Nephron (organoid): ENCODE measurements around the gene CYB5R4.
A peak's percentile ranks its signal among the peaks of the same experiment; 100 is the strongest.

Experiments
- H3K27ac Mint-ChIP-seq, 3 experiments: 2 replicates each; pipeline ENCODE4 v1.8.0; 2020; ENCODE audit warnings: mixed read lengths in 3 of 3, mild to moderate bottlenecking in 2 of 3, moderate library complexity in 1 of 3
- H3K27me3 Mint-ChIP-seq: 2 replicates; pipeline ENCODE4 v1.8.0; 2021; ENCODE audit warnings: low read depth, mild to moderate bottlenecking, moderate library complexity, mixed read lengths
- H3K36me3 Mint-ChIP-seq: 2 replicates; pipeline ENCODE4 v1.8.0; 2020; ENCODE audit warnings: low read depth, mixed read lengths
- H3K4me1 Mint-ChIP-seq: 2 replicates; pipeline ENCODE4 v1.8.0; 2020; ENCODE audit warnings: mixed read lengths
- H3K4me3 Mint-ChIP-seq, 3 experiments: 2 replicates each; pipeline ENCODE4 v1.8.0; 2020; ENCODE audit warnings: mild to moderate bottlenecking in 3 of 3, mixed read lengths in 3 of 3, moderate library complexity in 2 of 3
- H3K9me3 Mint-ChIP-seq: 2 replicates; pipeline ENCODE4 v1.8.0; 2020; ENCODE audit warnings: mixed read lengths
- CTCF ChIP-seq, 3 experiments: fragments of 200-600 bp; sonication (generic); IDR thresholded peaks; one replicate each; pipeline ENCODE4 v1.5.0; 2021; ENCODE audit warnings: antibody characterized with exemption in 3 of 3; ENCODE audit not compliant: unreplicated experiment in 3 of 3

Gene CYB5R4

GRCh38 chr6:83859410-83860358 lies at the start of gene CYB5R4:
TSS of gene CYB5R4 (plus strand) at chr6:83859689. CDS start at chr6:83859783, 94 bp downstream.
- Mint-ChIP-seq H3K36me3 (peaks cover 1% of the 10 kb centered on the region), H3K27ac (peak within 1 kb of the TSS; percentile 2 to 59 (median 18)), H3K4me3 (peak within 1 kb of the TSS; percentile 94 to 95 (median 95)), H3K27me3 (peaks cover 22% of the 10 kb centered on the region), H3K9me3 (no peaks in the 10 kb centered on the region), H3K4me1 (peaks cover 17% of the 10 kb centered on the region)
- peak; percentile 22 to 54 (median 36) for TF ChIP-seq CTCF (IDR thresholded peaks at IDR 0.05; ENCODE audit: unreplicated experiment in 3 of 3)

GRCh38 chr6:83812595-83812994 lies 46.9 kb upstream of the CYB5R4 start:
- H3K27ac Mint-ChIP-seq: no peak overlapping the region
- H3K9me3 Mint-ChIP-seq: no peaks in the 10 kb centered on the region
- H3K36me3 Mint-ChIP-seq: no peaks in the 10 kb centered on the region
- no peaks in the 10 kb centered on the region for H3K27me3 Mint-ChIP-seq
- no peak overlapping the region for H3K4me3 Mint-ChIP-seq
- no peaks in the 10 kb centered on the region for H3K4me1 Mint-ChIP-seq
- no peak for TF ChIP-seq CTCF (IDR thresholded peaks at IDR 0.05; ENCODE audit: unreplicated experiment in 3 of 3)

GRCh38 chr6:83815631-83816272 lies 43.7 kb upstream of the CYB5R4 start:
- Mint-ChIP-seq H3K27ac (no peak overlapping the region), H3K36me3 (no peaks in the 10 kb centered on the region), H3K27me3 (no peaks in the 10 kb centered on the region), H3K4me1 (no peaks in the 10 kb centered on the region), H3K4me3 (no peak overlapping the region), H3K9me3 (no peaks in the 10 kb centered on the region)
- no peak for TF ChIP-seq CTCF (IDR thresholded peaks at IDR 0.05; ENCODE audit: unreplicated experiment in 3 of 3)

DNA sequence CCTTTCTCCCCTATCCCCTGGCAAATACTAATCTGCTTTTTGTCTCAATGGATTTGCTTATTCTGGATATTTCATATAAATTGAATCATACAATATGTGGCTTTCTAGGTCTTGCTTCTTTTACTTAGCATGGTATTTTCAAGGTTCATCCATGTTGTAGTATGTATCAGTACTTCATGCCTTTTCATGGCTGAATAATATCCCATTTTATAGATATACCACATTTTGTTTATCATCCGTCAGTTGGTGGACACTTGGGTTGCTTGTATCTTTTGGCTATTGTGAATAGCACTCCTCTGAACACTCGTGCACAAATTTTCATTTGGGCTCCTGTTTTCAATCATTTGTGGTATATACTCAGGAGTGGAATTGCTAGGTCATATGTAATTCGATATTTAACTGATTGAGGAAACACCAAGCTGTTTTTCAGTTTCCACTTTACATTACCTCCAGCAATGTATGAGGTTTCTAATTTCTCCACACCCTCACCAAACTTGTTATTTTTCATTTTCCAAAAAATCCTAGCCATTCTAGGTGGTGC lies 36.8 kb upstream of the CYB5R4 start:
- Mint-ChIP-seq H3K4me3 (no peak overlapping the region), H3K4me1 (peaks cover 4% of the 10 kb centered on the region), H3K27me3 (no peaks in the 10 kb centered on the region), H3K36me3 (no peaks in the 10 kb centered on the region), H3K27ac (no peak overlapping the region), H3K9me3 (no peaks in the 10 kb centered on the region)
- TF ChIP-seq CTCF (IDR thresholded peaks at IDR 0.05; ENCODE audit: unreplicated experiment in 3 of 3): no peak

DNA sequence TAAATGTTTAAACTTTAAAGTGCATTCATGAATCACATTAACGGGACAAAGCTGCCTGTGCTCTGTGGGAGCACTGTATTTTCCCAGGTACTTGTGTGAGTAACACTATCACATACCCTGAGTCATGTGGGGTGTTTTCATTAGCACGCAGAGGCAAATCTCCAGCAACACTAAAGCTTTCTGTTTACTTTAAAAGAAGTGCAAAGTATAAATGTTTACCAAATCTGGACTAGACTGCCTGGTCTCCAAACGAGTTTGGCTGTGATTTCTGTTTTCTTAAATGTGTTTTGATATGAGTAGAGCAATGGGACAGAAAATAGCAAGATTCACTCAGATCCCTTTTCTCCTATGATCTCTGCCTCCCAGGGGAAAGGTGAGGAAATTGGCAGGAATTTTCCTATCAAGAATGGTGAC lies 35.1 kb upstream of the CYB5R4 start:
- TF ChIP-seq CTCF (IDR thresholded peaks at IDR 0.05; ENCODE audit: unreplicated experiment in 3 of 3): no peak
- Mint-ChIP-seq H3K27me3 (no peaks in the 10 kb centered on the region), H3K36me3 (no peaks in the 10 kb centered on the region), H3K4me1 (peaks cover 4% of the 10 kb centered on the region), H3K9me3 (no peaks in the 10 kb centered on the region), H3K4me3 (no peak overlapping the region), H3K27ac (no peak overlapping the region)
